Stomach (tissue), 9 donors: Measurements from ENCODE around the gene SAT1. TPM values are rescaled to one million over a fixed set of nuclear protein-coding genes. Genes with fewer than 3 reads are reported as not detected.

Source experiments
- DNase-seq, 2 donors: peaks; one replicate each; pipeline versions ENCODE4 v3.0.0 to v3.0.0-alpha.2; 2013 to 2019
- H3K27ac ChIP-seq, 5 donors: fragments of 200-600 bp in 4 of 5; sonication (generic) in 4 of 5; one replicate each; pipeline ENCODE4 v1.5.1; 2013 to 2019; ENCODE audit warnings: mild to moderate bottlenecking in 1 of 5, moderate library complexity in 1 of 5
- H3K27me3 ChIP-seq, 3 donors: fragments of 200-600 bp; sonication (generic); one replicate each; pipeline ENCODE4 v1.5.1; 2017 to 2019; ENCODE audit warnings: mixed run types in 1 of 3
- H3K36me3 ChIP-seq, 4 donors: fragments of 200-600 bp; sonication (generic); 1 replicate in 3 of 4; 2 replicates in 1 of 4; pipeline ENCODE4 v1.5.1; 2016 to 2019
- H3K4me1 ChIP-seq, 4 donors: fragments of 200-600 bp; sonication (generic); one replicate each; pipeline ENCODE4 v1.5.1; 2016 to 2019
- H3K4me3 ChIP-seq, 4 donors: fragments of 200-600 bp; sonication (generic) in 3 of 4; one replicate each; pipeline ENCODE4 v1.5.1; 2016 to 2019; ENCODE audit warnings: mild to moderate bottlenecking in 1 of 4
- H3K9me3 ChIP-seq, 4 donors: fragments of 200-600 bp; sonication (generic); one replicate each; pipeline ENCODE4 v1.5.1; 2016 to 2019
- CTCF ChIP-seq, 7 experiments: fragments of 450-650 bp in 4 of 7; fragments of 200-600 bp in 3 of 7; sonication (generic) in 3 of 7; IDR thresholded peaks; one replicate each; pipeline ENCODE4 v1.5.1; 2016 to 2019; ENCODE audit warnings: antibody characterized with exemption in 7 of 7, control low read depth in 2 of 7, mild to moderate bottlenecking in 1 of 7
- EP300 ChIP-seq: sonication (generic); formaldehyde crosslinking; IDR thresholded peaks from one replicate; pipeline ENCODE4 v1.6.1; 2017; ENCODE audit warnings: antibody characterized with exemption
- POLR2A ChIP-seq, 4 donors: fragments of 450-650 bp; IDR thresholded peaks; one replicate each; pipeline ENCODE4 v1.6.1; 2016; ENCODE audit warnings: antibody characterized with exemption in 4 of 4, control low read depth in 2 of 4, mild to moderate bottlenecking in 1 of 4, moderate library complexity in 1 of 4
- POLR2AphosphoS5 ChIP-seq, 3 donors: sonication (generic); formaldehyde crosslinking; IDR thresholded peaks; one replicate each; pipeline ENCODE4 v1.6.1; 2016; ENCODE audit warnings: antibody characterized with exemption in 3 of 3
- WGBS, 5 donors: extraction: QIAGEN DNeasy Blood & Tissue Kit in 3 of 5; methylation state at CpG; one replicate each; pipeline versions ENCODE4 v1.1.5 to v1.1.7; 2013 to 2018; 5-methylcytosine and 5-hydroxymethylcytosine counted together
- intact Hi-C: fragments of 100-400 bp; cut with DNase I; formaldehyde crosslinking; loops from one replicate; pipeline ENCODE4 v1.15.1; 2023; ENCODE audit warnings: low total_unique reads
- polyA plus RNA-seq, 3 donors: library from polyadenylated mRNA; stranded (reverse); fragments of 200-250 nt; gene quantifications; one replicate each; pipeline ENCODE4 v1.2.3, GENCODE V29; 2013
- total RNA-seq, 5 donors: library from RNA; depleted of rRNA; stranded (reverse); fragments of >200 nt; gene quantifications; one replicate each; pipeline versions ENCODE4 v1.1.0 to v1.2.3, GENCODE V29; 2014 to 2016
- donor health status: healthy with polysubstance abuse.
- donor health status: Bipolar disorder and iron deficiency.
- donor health status: healthy.

The SAT1 gene
- total and polyA plus RNA-seq, 8 donors, result 499 to 2,157 (median 1,032) TPM

- peak overlapping the region in 4 of 5 donors; percentile 24 to 68 (median 54) for H3K27ac ChIP-seq
- peaks cover 0 to 7% (median 2%) of the 10 kb centered on the region in 4 donors for H3K4me1 ChIP-seq
- no peak overlapping the region for H3K4me3 ChIP-seq
- no peak for TF ChIP-seq POLR2AphosphoS5 (IDR thresholded peaks at IDR 0.05)
- no peak for TF ChIP-seq POLR2A (IDR thresholded peaks at IDR 0.05)
- no peak for TF ChIP-seq CTCF (IDR thresholded peaks at IDR 0.05)
- no peak for TF ChIP-seq EP300
- intact Hi-C loops, result no loop called here
- DNase-seq, result no peak
- no peaks in the 10 kb centered on the region for H3K27me3 ChIP-seq
- no peaks in the 10 kb centered on the region for H3K9me3 ChIP-seq
- H3K36me3 ChIP-seq, result peaks cover 3 to 18% (median 10%) of the 10 kb centered on the region in 4 donors
- 78 to 97% (median 84%) methylated on average over 2 of the region's 2 CpGs for WGBS, 5 donors
Measured at GRCh38 chrX:23787745-23788118, 4.8 kb downstream of the SAT1 start.

GRCh38 chrX:23788521-23788920 lies 5.5 kb downstream of the SAT1 start:
- Histone ChIP-seq H3K36me3 (peaks cover 3 to 18% (median 10%) of the 10 kb centered on the region in 4 donors), H3K4me3 (no peak overlapping the region), H3K27ac (peak overlapping the region in 4 of 5 donors; percentile 24 to 68 (median 54)), H3K27me3 (no peaks in the 10 kb centered on the region), H3K9me3 (no peaks in the 10 kb centered on the region), H3K4me1 (peaks cover 0 to 7% (median 2%) of the 10 kb centered on the region in 4 donors)
- no peak for DNase-seq
- no peak for TF ChIP-seq CTCF (IDR thresholded peaks at IDR 0.05)
- TF ChIP-seq POLR2AphosphoS5 (IDR thresholded peaks at IDR 0.05), result no peak
- TF ChIP-seq EP300, result no peak
- no peak for TF ChIP-seq POLR2A (IDR thresholded peaks at IDR 0.05)
- intact Hi-C loops, result no loop called here

- Histone ChIP-seq H3K27ac (peak overlapping the region in 4 of 5 donors; percentile 24 to 68 (median 50)), H3K9me3 (no peaks in the 10 kb centered on the region), H3K4me3 (no peak overlapping the region), H3K27me3 (no peaks in the 10 kb centered on the region), H3K4me1 (peaks cover 0 to 7% (median 2%) of the 10 kb centered on the region in 4 donors), H3K36me3 (peaks cover 3 to 18% (median 10%) of the 10 kb centered on the region in 4 donors)
- WGBS, 5 donors, result 75 to 86% (median 82%) methylated on average over 4 of the region's 4 CpGs
- TF ChIP-seq POLR2A (IDR thresholded peaks at IDR 0.05) (no peak), EP300 (no peak), CTCF (IDR thresholded peaks at IDR 0.05) (no peak), POLR2AphosphoS5 (IDR thresholded peaks at IDR 0.05) (no peak)
- intact Hi-C loops, result no loop called here
- no peak for DNase-seq
Measured at GRCh38 chrX:23788946-23789345, 6.0 kb downstream of the SAT1 start.

DNA sequence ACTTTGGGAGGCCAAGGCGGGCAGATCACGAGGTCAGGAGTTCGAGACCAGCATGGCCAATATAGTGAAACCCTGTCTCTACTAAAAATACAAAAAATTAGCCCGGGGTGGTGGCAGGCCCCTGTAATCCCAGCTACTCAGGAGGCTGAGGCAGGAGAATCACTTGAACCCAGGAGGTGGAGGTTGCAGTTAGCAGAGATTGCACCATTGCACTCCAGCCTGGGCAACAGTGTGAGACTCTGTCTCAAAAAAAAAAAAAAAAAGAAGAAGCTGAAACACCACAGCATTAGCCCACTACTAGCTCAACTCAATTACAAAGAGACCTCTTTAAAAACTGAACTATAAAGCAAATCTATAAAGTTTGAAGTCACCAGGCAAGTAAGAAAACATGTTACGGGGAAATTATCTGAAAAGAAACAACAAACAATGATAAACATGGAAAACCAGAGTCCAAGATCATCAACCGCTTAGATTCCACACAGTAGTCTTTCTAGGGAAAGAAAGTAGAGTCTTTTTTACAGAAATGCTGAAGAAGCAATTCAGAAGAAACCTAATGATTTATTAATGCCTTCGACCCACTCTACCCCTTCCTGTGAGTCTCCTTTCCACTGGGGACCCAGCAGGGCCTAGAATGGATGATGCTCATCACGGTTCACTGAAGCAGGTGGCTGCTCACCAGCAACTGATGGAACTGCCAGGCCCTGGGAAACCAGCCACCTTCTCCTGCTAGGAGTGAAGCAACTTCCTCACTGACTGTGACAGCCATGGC lies 6.6 kb downstream of the SAT1 start:
- Histone ChIP-seq H3K27me3 (no peaks in the 10 kb centered on the region), H3K9me3 (no peaks in the 10 kb centered on the region), H3K36me3 (peaks cover 2 to 18% (median 10%) of the 10 kb centered on the region in 4 donors), H3K4me1 (peaks cover 0 to 6% (median 2%) of the 10 kb centered on the region in 4 donors), H3K27ac (peak overlapping the region; percentile 68 to 84 (median 70)), H3K4me3 (no peak overlapping the region)
- TF ChIP-seq POLR2AphosphoS5 (IDR thresholded peaks at IDR 0.05), result no peak
- TF ChIP-seq CTCF (IDR thresholded peaks at IDR 0.05), result no peak
- TF ChIP-seq POLR2A (IDR thresholded peaks at IDR 0.05), result no peak
- no peak for TF ChIP-seq EP300
- intact Hi-C loops, result no loop called here
- 68 to 84% (median 71%) methylated on average over 8 of the region's 8 CpGs for WGBS, 5 donors
- no peak for DNase-seq
